GM23338 (cell line): ENCODE data around the gene RAI14. TPM values are rescaled to one million over a fixed set of nuclear protein-coding genes. Genes with fewer than 3 reads are reported as not detected.

Experiments used
- ATAC-seq: fragments of 200-7000 bp; cut with Tn5 transposase; 3 replicates; pipeline ENCODE4 v1.9.1; 2020
- DNase-seq: peaks from one replicate; pipeline ENCODE4 v3.0.0-alpha.2; 2015; ENCODE audit warnings: low spot score
- H2AFZ ChIP-seq: fragments of 200-600 bp; sonication (generic); 2 replicates; pipeline ENCODE4 v1.8.0; 2016; ENCODE audit warnings: antibody characterized with exemption, mild to moderate bottlenecking, moderate library complexity
- H3F3A ChIP-seq: fragments of 200-600 bp; sonication (generic); replicated peaks from 2 replicates; pipeline ENCODE4 v1.8.0; 2017; ENCODE audit warnings: antibody characterized with exemption, mixed run types, low read depth
- H3K27ac ChIP-seq: fragments of 200-600 bp; sonication (generic); 2 replicates; pipeline ENCODE4 v1.6.1; 2016; ENCODE audit warnings: low read depth
- H3K27me3 ChIP-seq: fragments of 200-600 bp; sonication (generic); 2 replicates; pipeline ENCODE4 v1.8.0; 2016; ENCODE audit warnings: mild to moderate bottlenecking, mixed run types, moderate library complexity; ENCODE audit not compliant: insufficient read depth
- H3K36me3 ChIP-seq: fragments of 200-600 bp; sonication (generic); 2 replicates; pipeline ENCODE4 v1.8.0; 2016; ENCODE audit warnings: mild to moderate bottlenecking; ENCODE audit not compliant: insufficient read depth
- H3K4me1 ChIP-seq: fragments of 200-600 bp; sonication (generic); 2 replicates; pipeline ENCODE4 v1.8.0; 2016; ENCODE audit warnings: mild to moderate bottlenecking, moderate library complexity; ENCODE audit not compliant: insufficient read depth
- H3K4me2 ChIP-seq: fragments of 200-600 bp; sonication (generic); 2 replicates; pipeline ENCODE4 v1.7.1; 2017; ENCODE audit warnings: mixed run types
- H3K4me3 ChIP-seq: fragments of 200-600 bp; sonication (generic); 2 replicates; pipeline ENCODE4 v1.6.1; 2016; ENCODE audit warnings: mixed run types
- H3K79me2 ChIP-seq: fragments of 200-600 bp; sonication (generic); replicated peaks from 2 replicates; pipeline ENCODE4 v1.8.0; 2017; ENCODE audit warnings: mild to moderate bottlenecking; ENCODE audit not compliant: insufficient read depth
- H3K9me2 ChIP-seq: fragments of 200-600 bp; sonication (generic); 2 replicates; pipeline ENCODE4 v1.8.0; 2017; ENCODE audit not compliant: insufficient read depth
- H4K20me1 ChIP-seq: fragments of 200-600 bp; sonication (generic); replicated peaks from 2 replicates; pipeline ENCODE4 v1.8.0; 2017; ENCODE audit warnings: mild to moderate bottlenecking; ENCODE audit not compliant: insufficient read depth
- H3K27ac Mint-ChIP-seq: 2 replicates; pipeline ENCODE4 v1.8.0; 2020; ENCODE audit warnings: inconsistent platforms, mild to moderate bottlenecking, moderate library complexity, mixed read lengths
- H3K27me3 Mint-ChIP-seq: 3 replicates; pipeline ENCODE4 v1.8.0; 2022; ENCODE audit warnings: low read depth, mild to moderate bottlenecking, moderate library complexity, mixed read lengths, inconsistent platforms; ENCODE audit not compliant: insufficient read depth, poor library complexity
- H3K36me3 Mint-ChIP-seq: 3 replicates; pipeline ENCODE4 v1.8.0; 2021; ENCODE audit warnings: low read depth, mild to moderate bottlenecking, inconsistent platforms, moderate library complexity, mixed read lengths
- H3K4me1 Mint-ChIP-seq: 3 replicates; pipeline ENCODE4 v1.8.0; 2020; ENCODE audit warnings: mild to moderate bottlenecking, inconsistent platforms, mixed read lengths
- H3K4me3 Mint-ChIP-seq: 3 replicates; pipeline ENCODE4 v1.8.0; 2021; ENCODE audit warnings: moderate library complexity, mild to moderate bottlenecking, inconsistent platforms, mixed read lengths
- H3K9me3 Mint-ChIP-seq: 3 replicates; pipeline ENCODE4 v1.8.0; 2020; ENCODE audit warnings: moderate library complexity, mild to moderate bottlenecking, inconsistent platforms, mixed read lengths
- CREB1 ChIP-seq: fragments of 250-450 bp; sonication (Bioruptor Pico); IDR thresholded peaks from 2 replicates; pipeline ENCODE4 v1.5.0; 2020; ENCODE audit warnings: low read depth, mild to moderate bottlenecking, moderate library complexity
- CTCF ChIP-seq, 2 experiments: fragments of 200-600 bp in 1 of 2; sonication (generic) in 1 of 2; conservative IDR thresholded peaks; 2 replicates each; pipeline versions ENCODE4 v1.5.1 to v1.6.1; 2016 to 2017; ENCODE audit warnings: antibody characterized with exemption in 2 of 2, low read depth in 2 of 2, mild to moderate bottlenecking in 2 of 2, moderate library complexity in 1 of 2
- EZH2 ChIP-seq: fragments of 200-600 bp; sonication (generic); IDR thresholded peaks from one replicate; pipeline ENCODE4 v1.8.0; 2017; ENCODE audit warnings: antibody characterized with exemption, mild to moderate bottlenecking, low read depth; ENCODE audit not compliant: unreplicated experiment
- EZH2phosphoT487 ChIP-seq: fragments of 200-600 bp; sonication (generic); IDR thresholded peaks from one replicate; pipeline ENCODE4 v1.8.1; 2018; ENCODE audit warnings: antibody characterized with exemption; ENCODE audit not compliant: unreplicated experiment
- NANOG ChIP-seq: IDR thresholded peaks from 2 replicates; pipeline ENCODE4 v1.6.1; 2016; ENCODE audit warnings: antibody characterized with exemption, borderline replicate concordance
- POLR2AphosphoS5 ChIP-seq: IDR thresholded peaks from 2 replicates; pipeline ENCODE4 v1.6.1; 2016; ENCODE audit warnings: antibody characterized with exemption, low read depth
- REST ChIP-seq: IDR thresholded peaks from one replicate; pipeline ENCODE4 v1.6.1; 2018; ENCODE audit warnings: antibody characterized with exemption; ENCODE audit not compliant: unreplicated experiment
- STAT1 ChIP-seq: IDR thresholded peaks from one replicate; pipeline ENCODE4 v1.6.1; 2016; ENCODE audit warnings: antibody characterized with exemption; ENCODE audit not compliant: unreplicated experiment
- ZNF114 ChIP-seq: fragments of 250-450 bp; sonication (Bioruptor Pico); IDR thresholded peaks from 2 replicates; pipeline ENCODE4 v1.5.0; 2020; ENCODE audit warnings: mild to moderate bottlenecking, moderate library complexity
- ZNF331 ChIP-seq: fragments of 250-450 bp; sonication (Bioruptor Pico); IDR thresholded peaks from 2 replicates; pipeline ENCODE4 v1.5.0; 2020; ENCODE audit warnings: low read depth, mild to moderate bottlenecking, moderate library complexity
- ZNF462 ChIP-seq: fragments of 250-450 bp; sonication (Bioruptor Pico); IDR thresholded peaks from 2 replicates; pipeline ENCODE4 v1.5.0; 2020; ENCODE audit warnings: mild to moderate bottlenecking, moderate library complexity
- polyA plus RNA-seq: library from polyadenylated mRNA; unstranded; fragments of >200 nt; fragmentation: Nextera tagmentation; extraction: Ambion mirVana; gene quantifications from 2 replicates; pipeline ENCODE4 v1.2.1, GENCODE V29; 2016
- total RNA-seq: library from RNA; depleted of rRNA; stranded (reverse); fragments of >200 nt; shearing (Covaris generic); gene quantifications from 2 replicates; pipeline ENCODE4 v1.2.3, GENCODE V29; 2014

The RAI14 gene
- total and polyA plus RNA-seq, 2 experiments from 2014 or later: 58.8 to 95.8 TPM

- Mint-ChIP-seq H3K36me3 (peaks cover 55% of the 10 kb centered on the region), H3K9me3 (no peaks in the 10 kb centered on the region), H3K4me1 (no peaks in the 10 kb centered on the region), H3K27me3 (no peaks in the 10 kb centered on the region), H3K4me3 (no peak overlapping the region), H3K27ac (no peak overlapping the region)
- Histone ChIP-seq H3K4me3 (no peak overlapping the region), H3K4me2 (no peak overlapping the region), H3K79me2 (no peaks in the 10 kb centered on the region), H3F3A (no peaks in the 10 kb centered on the region), H3K36me3 (peaks cover 47% of the 10 kb centered on the region), H3K4me1 (no peaks in the 10 kb centered on the region), H3K27ac (no peak overlapping the region), H3K9me2 (no peaks in the 10 kb centered on the region), H4K20me1 (no peaks in the 10 kb centered on the region), H2AFZ (no peak overlapping the region), H3K27me3 (no peaks in the 10 kb centered on the region)
- ATAC-seq (no peak), DNase-seq (no peak)
- TF ChIP-seq STAT1: no peak
- TF ChIP-seq ZNF331 (CRISPR knock-in tag): no peak
- no peak for TF ChIP-seq ZNF114 (CRISPR knock-in tag)
- no peak for TF ChIP-seq EZH2
- no peak for TF ChIP-seq REST
- no peak for TF ChIP-seq EZH2phosphoT487
- TF ChIP-seq CREB1: no peak
These were observed 162.6 kb downstream of the RAI14 start for GRCh38 chr5:34818717-34819116.

- Mint-ChIP-seq H3K27ac (peak overlapping the region; percentile 7; the same call in 1 of the 2 replicates), H3K9me3 (no peaks in the 10 kb centered on the region), H3K36me3 (peaks cover 61% of the 10 kb centered on the region), H3K4me1 (no peaks in the 10 kb centered on the region), H3K4me3 (no peak overlapping the region), H3K27me3 (no peaks in the 10 kb centered on the region)
- ATAC-seq (no peak), DNase-seq (no peak)
- H3K36me3 ChIP-seq: peaks cover 60% of the 10 kb centered on the region
- H4K20me1 ChIP-seq: no peaks in the 10 kb centered on the region
- no peaks in the 10 kb centered on the region for H3K9me2 ChIP-seq
- H3K27me3 ChIP-seq: no peaks in the 10 kb centered on the region
- no peaks in the 10 kb centered on the region for H3F3A ChIP-seq
- H3K4me2 ChIP-seq: no peak overlapping the region
- H3K79me2 ChIP-seq: no peaks in the 10 kb centered on the region
- peak overlapping the region; percentile 23; the same call in 1 of the 2 replicates for H3K27ac ChIP-seq
- H3K4me3 ChIP-seq: no peak overlapping the region
- no peak overlapping the region for H2AFZ ChIP-seq
- no peaks in the 10 kb centered on the region for H3K4me1 ChIP-seq
- no peak for TF ChIP-seq ZNF331 (CRISPR knock-in tag)
- TF ChIP-seq EZH2: no peak
- no peak for TF ChIP-seq CTCF (conservative IDR thresholded peaks at IDR 0.05; ENCODE audit: low read depth in 2 of 2)
- TF ChIP-seq CREB1: no peak
- TF ChIP-seq EZH2phosphoT487: no peak
- TF ChIP-seq POLR2AphosphoS5: no peak
- no peak for TF ChIP-seq ZNF462 (CRISPR knock-in tag)
- TF ChIP-seq STAT1: no peak
- TF ChIP-seq NANOG: no peak
These were observed 164.5 kb downstream of the RAI14 start for GRCh38 chr5:34820593-34820992.
